ENCODE measurements around the gene NUP62CL. TPM values are rescaled to one million over a fixed set of nuclear protein-coding genes. Genes with fewer than 3 reads are reported as not detected.

The NUP62CL gene
- total and polyA plus RNA-seq, 10 of the 15 experiments (the other 5 are each of a cell fraction or from before 2014, with no cell fraction given), result 2.5 to 6.0 (median 4.2) TPM

GRCh38 chrX:107076158-107076557, 130.1 kb downstream of the NUP62CL start:
- 78% methylated on average over 6 of the region's 6 CpGs for WGBS (ENCODE audit: insufficient coverage, insufficient replicate concordance, low lambda C conversion rate, missing lambda C conversion rate)
- Histone ChIP-seq H3K36me3 (ENCODE audit: control insufficient read depth in 2 of 2, insufficient read depth in 2 of 2, low read length in 1 of 2) (no peaks in the 10 kb centered on the region), H3K4me2 (ENCODE audit: control insufficient read depth, insufficient read depth) (no peak overlapping the region), H4K20me1 (ENCODE audit: control insufficient read depth, insufficient read depth) (no peaks in the 10 kb centered on the region), H3K27ac (ENCODE audit: control insufficient read depth, insufficient read depth) (no peak overlapping the region), H3K79me2 (ENCODE audit: control insufficient read depth, insufficient read depth, low read length) (no peaks in the 10 kb centered on the region), H2AFZ (ENCODE audit: control insufficient read depth, low read depth, low read length) (no peak overlapping the region), H3K4me1 (ENCODE audit: control insufficient read depth, insufficient read depth, low read length) (no peaks in the 10 kb centered on the region), H3K27me3 (replicated peaks in 1 of 2; ENCODE audit: control insufficient read depth in 2 of 2, insufficient read depth in 2 of 2, low read length in 1 of 2) (no peaks in the 10 kb centered on the region), H3K4me3 (no peak overlapping the region), H3K9me3 (replicated peaks; ENCODE audit: control insufficient read depth, insufficient read depth, low read length) (no peaks in the 10 kb centered on the region; the same call in 1 of the 3 replicates), H3K9ac (ENCODE audit: control insufficient read depth, insufficient read depth, low read length) (no peak overlapping the region)
- POLR2A ChIA-PET, result no interaction called here
- no peak for FAIRE-seq
- RAD21 ChIA-PET (ENCODE audit: unreplicated experiment), result no interaction called here
- no peak for ATAC-seq
- DNase-seq (ENCODE audit: low read depth, low spot score), result no peak
- in situ Hi-C loops (cut with MboI), result no loop called here
- intact Hi-C loops (cut with micrococcal nuclease; ENCODE audit: unreplicated experiment), result no loop called here
- SMC1A ChIA-PET (ENCODE audit: uncharacterized antibody, unreplicated experiment), result no interaction called here
- TF ChIP-seq ATF7 (IDR thresholded peaks at IDR 0.05; ENCODE audit: low read depth) (no peak), ZBTB11 (CRISPR knock-in tag; IDR thresholded peaks at IDR 0.05) (no peak), NR2C1 (IDR thresholded peaks at IDR 0.05) (no peak), CEBPB (IDR thresholded peaks at IDR 0.05; ENCODE audit: borderline replicate concordance in 1 of 2, low read depth in 2 of 2, low read length in 2 of 2) (no peak), PBX3 (IDR thresholded peaks at IDR 0.05; ENCODE audit: insufficient replicate concordance, low read depth, low read length) (no peak)
- no TSS peak for BruUV-seq (replicated peaks)
- CTCF ChIA-PET, result no interaction called here

Small RNAs within 50 kb of the gene (small RNA-seq; reads per million reads assigned to genes)
- gene RF00019, result not detected

Other genes with a start within 250 kb of the NUP62CL start
- 0.11 and 0.34 TPM in 2 replicates for gene MORC4, start 206.2 kb downstream of the NUP62CL start, total RNA-seq (2014; rRNA removed)
- gene MORC4, start 206.2 kb downstream of the NUP62CL start, total RNA-seq (2014; rRNA removed; fragmentation: Illumina TruSeq; extraction: Trizol), result 0.41 and 0.49 TPM in 2 replicates
- gene MORC4, start 206.2 kb downstream of the NUP62CL start, total RNA-seq (2021), result 0.21 and 0.41 TPM in 2 replicates
- 0.65 and 0.79 TPM in 2 replicates for gene MORC4, start 206.2 kb downstream of the NUP62CL start, polyA plus RNA-seq (2011; rRNA removed)
- 0.28 and 0.32 TPM in 2 replicates for gene MORC4, start 206.2 kb downstream of the NUP62CL start, polyA plus RNA-seq (2014; fragmentation: Illumina TruSeq; extraction: Trizol)
- under 1 TPM; 0.06 to 0.09 TPM for gene MORC4, start 206.2 kb downstream of the NUP62CL start, polyA plus RNA-seq (2014; fragmentation: Nextera tagmentation; extraction: Ambion mirVana)
- gene MORC4, start 206.2 kb downstream of the NUP62CL start, polyA plus RNA-seq (2014; rRNA removed), result 0.16 and 0.20 TPM in 2 replicates
- gene MORC4, start 206.2 kb downstream of the NUP62CL start, polyA plus RNA-seq (2016; fragmentation: Nextera tagmentation; extraction: Ambion mirVana), result under 1 TPM; 0.03 to 0.24 TPM
- 10.1 and 10.2 TPM in 2 replicates for gene RBM41, start 87.6 kb downstream of the NUP62CL start, total RNA-seq (2014; rRNA removed)
- gene RBM41, start 87.6 kb downstream of the NUP62CL start, total RNA-seq (2014; rRNA removed; fragmentation: Illumina TruSeq; extraction: Trizol), result 14.4 and 15.1 TPM in 2 replicates
- 11.3 and 13.0 TPM in 2 replicates for gene RBM41, start 87.6 kb downstream of the NUP62CL start, total RNA-seq (2021)
- gene RBM41, start 87.6 kb downstream of the NUP62CL start, polyA plus RNA-seq (2011; rRNA removed), result 14.4 and 26.4 TPM in 2 replicates
- gene RBM41, start 87.6 kb downstream of the NUP62CL start, polyA plus RNA-seq (2014; fragmentation: Illumina TruSeq; extraction: Trizol), result 14.8 and 21.7 TPM in 2 replicates
- gene RBM41, start 87.6 kb downstream of the NUP62CL start, polyA plus RNA-seq (2014; fragmentation: Nextera tagmentation; extraction: Ambion mirVana), result 1 to 10 TPM; 7.7 to 9.1 TPM
- gene RBM41, start 87.6 kb downstream of the NUP62CL start, polyA plus RNA-seq (2014; rRNA removed), result 9.0 and 9.1 TPM in 2 replicates
- 10 to 100 TPM; 18.9 to 19.1 TPM for gene RBM41, start 87.6 kb downstream of the NUP62CL start, polyA plus RNA-seq (2016; fragmentation: Nextera tagmentation; extraction: Ambion mirVana)
- gene DNAAF6, start 178 bp upstream of the NUP62CL start, total RNA-seq (2014; rRNA removed), result not detected in 2 replicates
- gene DNAAF6, start 178 bp upstream of the NUP62CL start, total RNA-seq (2014; rRNA removed; fragmentation: Illumina TruSeq; extraction: Trizol), result not detected in 2 replicates
- gene DNAAF6, start 178 bp upstream of the NUP62CL start, total RNA-seq (2021), result not detected in 2 replicates
- gene DNAAF6, start 178 bp upstream of the NUP62CL start, polyA plus RNA-seq (2011; rRNA removed), result not detected in 2 replicates
- gene DNAAF6, start 178 bp upstream of the NUP62CL start, polyA plus RNA-seq (2014; fragmentation: Illumina TruSeq; extraction: Trizol), result not detected in 2 replicates
- gene DNAAF6, start 178 bp upstream of the NUP62CL start, polyA plus RNA-seq (2014; fragmentation: Nextera tagmentation; extraction: Ambion mirVana), result not detected
- not detected in 2 replicates for gene DNAAF6, start 178 bp upstream of the NUP62CL start, polyA plus RNA-seq (2014; rRNA removed)
- gene DNAAF6, start 178 bp upstream of the NUP62CL start, polyA plus RNA-seq (2016; fragmentation: Nextera tagmentation; extraction: Ambion mirVana), result not detected
- gene FRMPD3, start 243.2 kb upstream of the NUP62CL start, total RNA-seq (2014; rRNA removed), result 0.06 TPM in 1 of 2 replicates, not detected in the other
- not detected in 2 replicates for gene FRMPD3, start 243.2 kb upstream of the NUP62CL start, total RNA-seq (2014; rRNA removed; fragmentation: Illumina TruSeq; extraction: Trizol)
- gene FRMPD3, start 243.2 kb upstream of the NUP62CL start, total RNA-seq (2021), result 0.05 TPM in 1 of 2 replicates, not detected in the other
- 0.01 and 0.04 TPM in 2 replicates for gene FRMPD3, start 243.2 kb upstream of the NUP62CL start, polyA plus RNA-seq (2011; rRNA removed)
- gene FRMPD3, start 243.2 kb upstream of the NUP62CL start, polyA plus RNA-seq (2014; fragmentation: Illumina TruSeq; extraction: Trizol), result 0.01 TPM in 1 of 2 replicates, not detected in the other
- gene FRMPD3, start 243.2 kb upstream of the NUP62CL start, polyA plus RNA-seq (2014; fragmentation: Nextera tagmentation; extraction: Ambion mirVana), result not detected
- 0.03 TPM in 1 of 2 replicates, not detected in the other for gene FRMPD3, start 243.2 kb upstream of the NUP62CL start, polyA plus RNA-seq (2014; rRNA removed)
- gene FRMPD3, start 243.2 kb upstream of the NUP62CL start, polyA plus RNA-seq (2016; fragmentation: Nextera tagmentation; extraction: Ambion mirVana), result not detected